Stimulated activated CD4-positive, alpha-beta T cell treated with anti-CD3 and anti-CD28 coated beads, Interleukin-15, amount 100 ng/mL, for 48 hours (primary cell): ENCODE data around the gene LRRC32.

Experiments
- DNase-seq, 2 donors: peaks; one replicate each; pipeline ENCODE4 v3.0.0-alpha.2; 2020; ENCODE audit warnings: low read depth in 2 of 2

Gene LRRC32

GRCh38 chr11:76700177-76701100, 29.9 kb upstream of the LRRC32 start:
- DNase-seq: no peak

DNA sequence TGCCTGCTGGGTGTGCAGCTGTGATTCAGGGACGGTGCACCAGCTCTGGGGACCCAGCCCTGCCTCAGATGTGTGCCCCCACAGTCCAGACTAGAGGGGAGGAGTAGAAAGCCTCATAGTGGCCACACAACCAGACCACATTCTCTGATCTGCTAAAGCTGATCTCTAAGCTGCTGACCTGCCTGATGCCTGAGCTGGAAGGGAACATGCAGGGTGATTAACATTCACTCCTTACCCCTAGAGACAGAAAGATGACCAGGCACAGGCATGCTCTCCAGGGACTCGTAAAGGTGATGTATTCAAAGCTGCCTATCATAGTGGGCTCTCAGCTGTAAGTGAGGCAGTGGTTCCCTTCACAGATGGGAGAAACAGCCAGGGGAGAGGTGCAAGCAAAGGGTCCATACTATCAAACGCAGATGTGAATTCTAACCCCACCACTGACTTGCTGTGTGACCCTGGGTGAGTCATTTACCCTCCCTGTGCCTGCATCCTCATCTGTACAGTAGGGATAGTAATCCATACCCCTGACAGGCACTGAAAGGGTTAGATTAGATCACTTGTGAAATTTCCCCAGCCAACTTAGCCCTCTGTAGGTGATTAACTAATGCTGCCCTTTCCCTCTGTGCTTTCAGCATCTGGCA, 29.0 kb upstream of the LRRC32 start:
- DNase-seq: no peak

- DNase-seq: no peak
Observed at GRCh38 chr11:76698321-76699043, 27.9 kb upstream of the LRRC32 start.

DNA sequence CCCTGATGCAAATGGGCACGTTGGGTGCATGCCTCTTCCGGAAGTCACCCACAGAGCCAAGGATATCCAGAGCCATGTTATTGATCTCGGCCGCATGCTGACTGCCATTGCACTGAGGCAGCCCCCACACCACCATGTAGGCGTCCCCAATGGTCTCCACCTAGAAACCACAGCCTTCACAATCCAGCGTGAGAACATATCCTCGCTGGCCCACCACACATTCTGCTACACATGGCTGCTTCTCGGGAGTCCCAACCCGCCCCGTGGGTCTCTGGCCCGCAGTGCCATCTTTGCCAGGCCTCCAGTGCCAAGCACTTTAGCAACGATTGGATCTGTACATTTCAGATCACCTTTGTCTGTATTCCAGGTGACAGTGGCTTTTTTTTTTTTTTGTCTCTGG, 26.2 kb upstream of the LRRC32 start:
- no peak for DNase-seq

GRCh38 chr11:76695771-76696170, 25.2 kb upstream of the LRRC32 start:
- no peak for DNase-seq

GRCh38 chr11:76695133-76695532, 24.6 kb upstream of the LRRC32 start:
- no peak for DNase-seq

- no peak for DNase-seq
Observed at GRCh38 chr11:76694664-76695063, 24.1 kb upstream of the LRRC32 start.

DNA sequence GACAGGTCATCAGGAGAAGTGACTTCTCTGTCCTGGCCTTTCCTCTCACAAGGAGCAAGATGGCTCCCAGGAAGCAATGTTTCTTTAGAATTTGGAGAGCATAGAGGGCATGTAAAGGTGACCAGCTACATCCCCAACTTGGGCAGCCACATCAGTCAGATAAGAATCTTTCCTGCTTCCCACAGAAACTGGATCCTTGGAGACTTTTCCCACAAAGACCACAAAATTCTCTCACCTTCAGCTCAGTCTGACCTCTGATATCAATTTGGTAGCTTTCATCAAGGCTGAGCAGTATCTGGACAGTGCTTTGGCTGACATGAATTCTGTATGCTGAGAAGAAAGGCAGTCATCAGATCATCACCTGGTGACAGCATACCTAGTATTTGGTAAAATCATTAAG, 23.3 kb upstream of the LRRC32 start:
- DNase-seq: no peak

GRCh38 chr11:76692956-76693355, 22.4 kb upstream of the LRRC32 start:
- DNase-seq: no peak

- DNase-seq: no peak
Observed at GRCh38 chr11:76691655-76692054, 21.1 kb upstream of the LRRC32 start.

DNA sequence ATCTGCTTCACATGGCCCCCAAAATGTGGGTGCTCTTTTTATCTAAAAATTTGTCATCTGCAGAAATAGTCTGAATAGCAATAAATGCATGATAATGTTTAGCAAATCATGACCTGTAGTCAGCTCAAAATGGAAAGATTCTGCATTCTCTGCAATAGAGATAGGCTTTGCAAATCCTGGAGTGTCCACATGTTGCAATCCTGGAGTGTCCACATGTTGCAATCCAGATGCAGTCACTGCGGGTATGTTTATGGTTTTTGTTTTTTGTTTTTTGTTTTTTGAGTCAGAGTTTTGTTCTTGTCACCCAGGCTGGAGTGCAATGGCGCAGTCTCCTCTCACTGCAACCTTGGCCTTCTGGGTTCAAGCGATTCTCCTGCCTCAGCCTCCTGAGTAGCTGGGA, 20.2 kb upstream of the LRRC32 start:
- no peak for DNase-seq

DNA sequence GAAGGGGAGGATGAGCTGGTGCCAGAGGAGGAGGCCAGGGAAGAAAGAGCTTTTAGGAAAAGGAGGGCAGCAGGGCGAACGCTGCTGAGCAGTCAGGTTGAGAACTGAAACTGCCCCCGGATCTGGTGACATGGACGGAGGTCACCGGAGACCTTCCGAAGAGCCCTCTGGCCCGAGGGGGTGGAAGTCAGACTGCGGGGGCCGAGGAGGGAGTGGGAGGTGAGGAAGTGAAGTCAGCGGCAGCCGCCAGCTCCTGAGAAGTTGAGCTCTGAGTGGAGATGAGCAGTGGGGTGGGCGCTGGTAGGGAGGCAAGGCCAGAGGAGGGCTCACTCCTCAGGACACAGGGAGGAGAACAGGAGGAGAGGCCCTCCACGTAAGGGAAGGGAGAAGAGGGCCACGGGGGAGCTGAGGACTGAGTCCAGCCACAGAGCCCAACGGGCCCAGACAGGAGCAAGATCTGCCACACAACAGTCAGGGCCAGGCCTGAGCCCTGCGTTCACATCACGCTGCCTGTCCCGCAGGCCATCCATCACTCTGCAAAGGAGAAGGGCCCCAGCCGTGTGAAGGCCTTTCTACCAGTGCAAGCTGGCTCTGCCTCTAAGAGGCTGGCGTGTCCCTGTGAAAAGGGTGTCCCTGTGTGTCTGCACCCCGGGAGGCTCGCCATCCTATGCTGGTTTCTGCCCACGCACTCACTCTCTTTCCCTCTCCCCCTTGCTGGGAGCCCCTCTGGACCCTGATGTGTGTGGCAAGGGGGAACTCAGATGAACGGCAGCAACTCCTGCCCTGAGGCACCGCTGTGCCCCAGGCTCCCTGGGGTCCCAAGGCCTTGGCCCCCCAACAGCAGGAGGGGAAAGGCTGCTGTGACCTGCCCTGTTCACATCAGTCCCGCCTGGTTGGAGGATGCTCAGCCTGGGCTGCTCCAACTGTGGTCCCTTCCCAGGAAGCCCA, 19.0 kb upstream of the LRRC32 start:
- no peak for DNase-seq

- no peak for DNase-seq
Observed at GRCh38 chr11:76688146-76688545, 17.6 kb upstream of the LRRC32 start.

- no peak for DNase-seq
Observed at GRCh38 chr11:76686261-76687079, 15.9 kb upstream of the LRRC32 start.

GRCh38 chr11:76685831-76686230, 15.3 kb upstream of the LRRC32 start:
- no peak for DNase-seq

DNA sequence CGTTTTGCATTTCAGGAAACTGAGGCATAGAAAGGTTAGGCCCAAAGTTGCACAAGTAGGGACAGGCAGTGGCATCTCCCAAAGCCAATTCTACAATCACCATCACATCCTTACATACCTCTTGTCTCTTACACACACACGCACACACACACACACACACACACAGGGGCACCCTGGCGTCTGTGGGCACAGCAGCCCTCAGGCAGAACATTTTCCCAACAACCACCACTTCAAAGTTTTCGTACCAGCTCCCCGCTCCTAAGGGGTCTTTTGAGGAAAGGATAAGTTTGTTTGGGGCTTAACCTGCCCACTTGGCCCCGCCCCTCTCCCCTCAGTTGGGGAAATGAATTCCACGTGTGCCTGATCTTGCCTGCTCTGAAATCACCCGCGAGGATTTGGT, 14.7 kb upstream of the LRRC32 start:
- DNase-seq: no peak

GRCh38 chr11:76684516-76684915, 14.0 kb upstream of the LRRC32 start:
- no peak for DNase-seq

GRCh38 chr11:76683161-76684095, 12.9 kb upstream of the LRRC32 start:
- DNase-seq: no peak

GRCh38 chr11:76682684-76683083, 12.1 kb upstream of the LRRC32 start:
- DNase-seq: no peak
